Stomach smooth muscle (tissue), 2 donors: ENCODE data around the gene ARHGAP15.

Experiments used
- H3K27ac ChIP-seq: one replicate; pipeline ENCODE4 v1.7.0; 2013; ENCODE audit warnings: mild to moderate bottlenecking, low read length, inconsistent platforms
- H3K27me3 ChIP-seq, 2 donors: one replicate each; pipeline ENCODE4 v1.7.0; 2013; ENCODE audit warnings: low read length in 2 of 2; ENCODE audit not compliant: insufficient read depth in 2 of 2, control insufficient read depth in 1 of 2
- H3K36me3 ChIP-seq, 2 donors: one replicate each; pipeline ENCODE4 v1.7.0; 2013; ENCODE audit warnings: low read length in 2 of 2; ENCODE audit not compliant: control insufficient read depth in 2 of 2, insufficient read depth in 2 of 2
- H3K4me1 ChIP-seq: one replicate; pipeline ENCODE4 v1.7.0; 2013; ENCODE audit warnings: low read length; ENCODE audit not compliant: control insufficient read depth, insufficient read depth
- H3K4me3 ChIP-seq, 2 donors: one replicate each; pipeline ENCODE4 v1.7.0; 2013; ENCODE audit warnings: low read length in 2 of 2
- H3K9ac ChIP-seq, 2 donors: one replicate each; pipeline ENCODE4 v1.7.0; 2013; ENCODE audit warnings: low read length in 2 of 2, mild to moderate bottlenecking in 1 of 2
- H3K9me3 ChIP-seq, 2 donors: one replicate each; pipeline ENCODE4 v1.7.0; 2013; ENCODE audit warnings: low read length in 2 of 2; ENCODE audit not compliant: control insufficient read depth in 2 of 2
- donor health status: healthy.
- donor health status: Pancreatic carcinoma.

The ARHGAP15 gene

GRCh38 chr2:143251681-143252080, 122.5 kb downstream of the ARHGAP15 start:
- Histone ChIP-seq H3K4me1 (no peaks in the 10 kb centered on the region), H3K27me3 (no peaks in the 10 kb centered on the region), H3K9ac (no peak overlapping the region), H3K9me3 (no peaks in the 10 kb centered on the region), H3K36me3 (no peaks in the 10 kb centered on the region), H3K4me3 (no peak overlapping the region), H3K27ac (no peak overlapping the region)

GRCh38 chr2:143252138-143252907, 123.1 kb downstream of the ARHGAP15 start:
- Histone ChIP-seq H3K4me1 (no peaks in the 10 kb centered on the region), H3K36me3 (no peaks in the 10 kb centered on the region), H3K9me3 (no peaks in the 10 kb centered on the region), H3K4me3 (no peak overlapping the region), H3K9ac (no peak overlapping the region), H3K27me3 (no peaks in the 10 kb centered on the region), H3K27ac (no peak overlapping the region)

GRCh38 chr2:143254110-143254509, 124.9 kb downstream of the ARHGAP15 start:
- Histone ChIP-seq H3K27me3 (no peaks in the 10 kb centered on the region), H3K9ac (no peak overlapping the region), H3K9me3 (no peaks in the 10 kb centered on the region), H3K27ac (no peak overlapping the region), H3K36me3 (no peaks in the 10 kb centered on the region), H3K4me1 (no peaks in the 10 kb centered on the region), H3K4me3 (no peak overlapping the region)

GRCh38 chr2:143255086-143255485, 125.9 kb downstream of the ARHGAP15 start:
- no peaks in the 10 kb centered on the region for H3K36me3 ChIP-seq
- H3K4me1 ChIP-seq: no peaks in the 10 kb centered on the region
- H3K4me3 ChIP-seq: no peak overlapping the region
- no peak overlapping the region for H3K27ac ChIP-seq
- no peaks in the 10 kb centered on the region for H3K27me3 ChIP-seq
- no peak overlapping the region for H3K9ac ChIP-seq
- no peaks in the 10 kb centered on the region for H3K9me3 ChIP-seq

- Histone ChIP-seq H3K9me3 (no peaks in the 10 kb centered on the region), H3K27ac (no peak overlapping the region), H3K36me3 (no peaks in the 10 kb centered on the region), H3K9ac (no peak overlapping the region), H3K27me3 (no peaks in the 10 kb centered on the region), H3K4me1 (no peaks in the 10 kb centered on the region), H3K4me3 (no peak overlapping the region)
Measured at GRCh38 chr2:143255899-143256298, 126.7 kb downstream of the ARHGAP15 start.

GRCh38 chr2:143258126-143258892, 129.1 kb downstream of the ARHGAP15 start:
- no peak overlapping the region for H3K9ac ChIP-seq
- H3K36me3 ChIP-seq: no peaks in the 10 kb centered on the region
- H3K9me3 ChIP-seq: no peaks in the 10 kb centered on the region
- H3K27me3 ChIP-seq: no peaks in the 10 kb centered on the region
- H3K4me3 ChIP-seq: no peak overlapping the region
- no peak overlapping the region for H3K27ac ChIP-seq
- H3K4me1 ChIP-seq: no peaks in the 10 kb centered on the region

- Histone ChIP-seq H3K9me3 (no peaks in the 10 kb centered on the region), H3K9ac (no peak overlapping the region), H3K27ac (no peak overlapping the region), H3K4me1 (no peaks in the 10 kb centered on the region), H3K4me3 (peak overlapping the region in 1 of 2 donors; percentile 44), H3K27me3 (no peaks in the 10 kb centered on the region), H3K36me3 (no peaks in the 10 kb centered on the region)
Measured at GRCh38 chr2:143259368-143259958, 130.2 kb downstream of the ARHGAP15 start.

GRCh38 chr2:143261986-143262385, 132.8 kb downstream of the ARHGAP15 start:
- no peaks in the 10 kb centered on the region for H3K27me3 ChIP-seq
- no peak overlapping the region for H3K4me3 ChIP-seq
- no peak overlapping the region for H3K27ac ChIP-seq
- no peaks in the 10 kb centered on the region for H3K36me3 ChIP-seq
- no peaks in the 10 kb centered on the region for H3K4me1 ChIP-seq
- no peak overlapping the region for H3K9ac ChIP-seq
- no peaks in the 10 kb centered on the region for H3K9me3 ChIP-seq

- no peaks in the 10 kb centered on the region for H3K9me3 ChIP-seq
- H3K4me3 ChIP-seq: no peak overlapping the region
- no peaks in the 10 kb centered on the region for H3K4me1 ChIP-seq
- H3K27me3 ChIP-seq: no peaks in the 10 kb centered on the region
- no peaks in the 10 kb centered on the region for H3K36me3 ChIP-seq
- H3K9ac ChIP-seq: no peak overlapping the region
- H3K27ac ChIP-seq: no peak overlapping the region
Measured at GRCh38 chr2:143262389-143262788, 133.2 kb downstream of the ARHGAP15 start.

- Histone ChIP-seq H3K4me3 (no peak overlapping the region), H3K4me1 (no peaks in the 10 kb centered on the region), H3K27ac (no peak overlapping the region), H3K36me3 (no peaks in the 10 kb centered on the region), H3K9ac (no peak overlapping the region), H3K9me3 (no peaks in the 10 kb centered on the region), H3K27me3 (no peaks in the 10 kb centered on the region)
Measured at GRCh38 chr2:143263066-143263625, 133.9 kb downstream of the ARHGAP15 start.
